Measurements from ENCODE around the gene C17orf113. TPM values are rescaled to one million over a fixed set of nuclear protein-coding genes. Genes with fewer than 3 reads are reported as not detected.

The C17orf113 gene
- total and polyA plus RNA-seq, 2 of the 13 experiments (the other 11 are each of a cell fraction or from before 2014, with no cell fraction given) = 0.87 to 1.1 TPM

DNA sequence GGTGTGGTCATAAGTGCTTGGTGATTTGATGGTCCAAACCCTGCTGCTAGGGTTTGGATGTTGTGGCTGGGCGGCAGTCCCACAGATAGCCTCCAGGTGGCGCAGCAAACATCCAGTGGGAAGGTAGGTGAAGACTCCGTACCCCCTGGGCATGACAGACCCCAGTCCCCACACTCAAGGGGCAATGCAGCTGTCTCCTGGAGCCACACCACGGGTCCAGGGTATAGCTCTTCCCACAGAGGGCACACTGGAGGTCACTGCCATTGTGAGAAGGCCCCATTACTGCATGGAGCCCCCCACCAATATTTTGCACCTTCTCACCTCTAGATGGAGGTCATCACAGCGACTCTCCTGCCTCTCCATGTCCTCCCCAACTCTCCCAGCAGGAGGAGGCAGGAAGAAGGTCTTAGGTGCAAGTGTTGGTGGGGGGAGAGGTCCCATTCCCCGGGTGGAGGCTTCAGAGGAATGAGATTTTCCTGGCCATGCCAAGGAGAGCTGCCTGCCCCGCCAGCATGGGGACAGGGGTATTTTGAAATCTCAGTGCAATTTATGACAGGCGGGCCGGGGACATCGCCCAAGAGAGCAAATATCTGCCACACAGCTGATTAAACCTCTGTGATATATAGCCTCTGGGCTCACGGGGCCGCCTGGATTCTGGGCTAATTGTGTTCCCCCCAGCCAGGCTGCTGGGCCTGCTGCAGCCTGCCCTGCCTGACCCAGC lies 17.1 kb upstream of the C17orf113 start (continued):
- TF ChIP-seq, protein P1, sequence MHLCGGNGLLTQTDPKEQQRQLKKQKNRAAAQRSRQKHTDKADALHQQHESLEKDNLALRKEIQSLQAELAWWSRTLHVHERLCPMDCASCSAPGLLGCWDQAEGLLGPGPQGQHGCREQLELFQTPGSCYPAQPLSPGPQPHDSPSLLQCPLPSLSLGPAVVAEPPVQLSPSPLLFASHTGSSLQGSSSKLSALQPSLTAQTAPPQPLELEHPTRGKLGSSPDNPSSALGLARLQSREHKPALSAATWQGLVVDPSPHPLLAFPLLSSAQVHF (CRISPR knock-in tag; IDR thresholded peaks at IDR 0.05) = no peak
- TF ChIP-seq, protein P2, sequence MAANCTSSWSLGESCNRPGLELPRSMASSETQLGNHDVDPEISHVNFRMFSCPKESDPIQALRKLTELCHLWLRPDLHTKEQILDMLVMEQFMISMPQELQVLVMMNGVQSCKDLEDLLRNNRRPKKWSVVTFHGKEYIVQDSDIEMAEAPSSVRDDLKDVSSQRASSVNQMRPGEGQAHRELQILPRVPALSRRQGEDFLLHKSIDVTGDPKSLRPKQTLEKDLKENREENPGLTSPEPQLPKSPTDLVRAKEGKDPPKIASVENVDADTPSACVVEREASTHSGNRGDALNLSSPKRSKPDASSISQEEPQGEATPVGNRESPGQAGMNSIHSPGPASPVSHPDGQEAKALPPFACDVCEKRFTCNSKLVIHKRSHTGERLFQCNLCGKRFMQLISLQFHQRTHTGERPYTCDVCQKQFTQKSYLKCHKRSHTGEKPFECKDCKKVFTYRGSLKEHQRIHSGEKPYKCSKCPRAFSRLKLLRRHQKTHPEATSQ (CRISPR knock-in tag; IDR thresholded peaks at IDR 0.05; ENCODE audit: borderline replicate concordance) = no peak
- TF ChIP-seq RAD21 (CRISPR knock-in tag; IDR thresholded peaks at IDR 0.05) (peak; percentile 96), FOXJ3 (CRISPR knock-in tag; IDR thresholded peaks at IDR 0.05; ENCODE audit: borderline replicate concordance) (no peak), MYNN (CRISPR knock-in tag; IDR thresholded peaks at IDR 0.05; ENCODE audit: low read depth) (no peak), ZNF670 (CRISPR knock-in tag; IDR thresholded peaks at IDR 0.05; ENCODE audit: borderline replicate concordance) (no peak), ZNF33B (CRISPR knock-in tag; IDR thresholded peaks at IDR 0.05) (no peak), ZNF382 (CRISPR knock-in tag; IDR thresholded peaks at IDR 0.05; ENCODE audit: borderline replicate concordance) (no peak), PRPF4 (IDR thresholded peaks at IDR 0.05; ENCODE audit: low read depth, low read length, poor library complexity, severe bottlenecking) (no peak), KDM6A (CRISPR knock-in tag; IDR thresholded peaks at IDR 0.05; ENCODE audit: low read depth) (no peak), ZNF629 (CRISPR knock-in tag; conservative IDR thresholded peaks at IDR 0.05) (no peak), BORCS8-MEF2B (CRISPR knock-in tag; IDR thresholded peaks at IDR 0.05) (0 out of 2 replicates have a peak, but pooled peaks have one; percentile 42), GABPA (IDR thresholded peaks at IDR 0.05; ENCODE audit: low read depth, low read length) (no peak), GABPA (CRISPR knock-in tag; IDR thresholded peaks at IDR 0.05; ENCODE audit: low read depth) (no peak), SOX13 (IDR thresholded peaks at IDR 0.05) (no peak), SOX13 (CRISPR knock-in tag; conservative IDR thresholded peaks at IDR 0.05 in 1 of 2, IDR thresholded peaks at IDR 0.05 in 1 of 2) (no peak), ZNF747 (CRISPR knock-in tag; IDR thresholded peaks at IDR 0.05; ENCODE audit: borderline replicate concordance) (no peak), NFE2L2 (IDR thresholded peaks at IDR 0.05; ENCODE audit: low read length) (no peak), ZNF234 (CRISPR knock-in tag; conservative IDR thresholded peaks at IDR 0.05) (no peak)
- TF ChIP-seq, protein P3, sequence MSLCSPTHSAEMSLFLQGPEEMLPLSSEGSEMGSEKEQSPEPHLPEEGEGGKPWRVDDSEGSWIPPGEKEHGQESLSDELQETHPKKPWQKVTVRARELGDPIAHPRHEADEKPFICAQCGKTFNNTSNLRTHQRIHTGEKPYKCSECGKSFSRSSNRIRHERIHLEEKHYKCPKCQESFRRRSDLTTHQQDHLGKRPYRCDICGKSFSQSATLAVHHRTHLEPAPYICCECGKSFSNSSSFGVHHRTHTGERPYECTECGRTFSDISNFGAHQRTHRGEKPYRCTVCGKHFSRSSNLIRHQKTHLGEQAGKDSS (CRISPR knock-in tag; IDR thresholded peaks at IDR 0.05; ENCODE audit: borderline replicate concordance, low read depth) = no peak
- TF ChIP-seq, protein P4, sequence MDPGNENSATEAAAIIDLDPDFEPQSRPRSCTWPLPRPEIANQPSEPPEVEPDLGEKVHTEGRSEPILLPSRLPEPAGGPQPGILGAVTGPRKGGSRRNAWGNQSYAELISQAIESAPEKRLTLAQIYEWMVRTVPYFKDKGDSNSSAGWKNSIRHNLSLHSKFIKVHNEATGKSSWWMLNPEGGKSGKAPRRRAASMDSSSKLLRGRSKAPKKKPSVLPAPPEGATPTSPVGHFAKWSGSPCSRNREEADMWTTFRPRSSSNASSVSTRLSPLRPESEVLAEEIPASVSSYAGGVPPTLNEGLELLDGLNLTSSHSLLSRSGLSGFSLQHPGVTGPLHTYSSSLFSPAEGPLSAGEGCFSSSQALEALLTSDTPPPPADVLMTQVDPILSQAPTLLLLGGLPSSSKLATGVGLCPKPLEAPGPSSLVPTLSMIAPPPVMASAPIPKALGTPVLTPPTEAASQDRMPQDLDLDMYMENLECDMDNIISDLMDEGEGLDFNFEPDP (CRISPR knock-in tag; conservative IDR thresholded peaks at IDR 0.05) = no peak
- TF ChIP-seq, protein P5, sequence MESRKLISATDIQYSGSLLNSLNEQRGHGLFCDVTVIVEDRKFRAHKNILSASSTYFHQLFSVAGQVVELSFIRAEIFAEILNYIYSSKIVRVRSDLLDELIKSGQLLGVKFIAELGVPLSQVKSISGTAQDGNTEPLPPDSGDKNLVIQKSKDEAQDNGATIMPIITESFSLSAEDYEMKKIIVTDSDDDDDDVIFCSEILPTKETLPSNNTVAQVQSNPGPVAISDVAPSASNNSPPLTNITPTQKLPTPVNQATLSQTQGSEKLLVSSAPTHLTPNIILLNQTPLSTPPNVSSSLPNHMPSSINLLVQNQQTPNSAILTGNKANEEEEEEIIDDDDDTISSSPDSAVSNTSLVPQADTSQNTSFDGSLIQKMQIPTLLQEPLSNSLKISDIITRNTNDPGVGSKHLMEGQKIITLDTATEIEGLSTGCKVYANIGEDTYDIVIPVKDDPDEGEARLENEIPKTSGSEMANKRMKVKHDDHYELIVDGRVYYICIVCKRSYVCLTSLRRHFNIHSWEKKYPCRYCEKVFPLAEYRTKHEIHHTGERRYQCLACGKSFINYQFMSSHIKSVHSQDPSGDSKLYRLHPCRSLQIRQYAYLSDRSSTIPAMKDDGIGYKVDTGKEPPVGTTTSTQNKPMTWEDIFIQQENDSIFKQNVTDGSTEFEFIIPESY (CRISPR knock-in tag; IDR thresholded peaks at IDR 0.05) = peak; percentile 44
- TF ChIP-seq, protein P6, sequence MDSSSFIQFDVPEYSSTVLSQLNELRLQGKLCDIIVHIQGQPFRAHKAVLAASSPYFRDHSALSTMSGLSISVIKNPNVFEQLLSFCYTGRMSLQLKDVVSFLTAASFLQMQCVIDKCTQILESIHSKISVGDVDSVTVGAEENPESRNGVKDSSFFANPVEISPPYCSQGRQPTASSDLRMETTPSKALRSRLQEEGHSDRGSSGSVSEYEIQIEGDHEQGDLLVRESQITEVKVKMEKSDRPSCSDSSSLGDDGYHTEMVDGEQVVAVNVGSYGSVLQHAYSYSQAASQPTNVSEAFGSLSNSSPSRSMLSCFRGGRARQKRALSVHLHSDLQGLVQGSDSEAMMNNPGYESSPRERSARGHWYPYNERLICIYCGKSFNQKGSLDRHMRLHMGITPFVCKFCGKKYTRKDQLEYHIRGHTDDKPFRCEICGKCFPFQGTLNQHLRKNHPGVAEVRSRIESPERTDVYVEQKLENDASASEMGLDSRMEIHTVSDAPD (CRISPR knock-in tag; IDR thresholded peaks at IDR 0.05) = no peak

Measured in HepG2 (cell line).